GM21717 (cell line): ENCODE measurements around the gene S100A12.
"Not testable (repeated sequence)": the region's sequence is repeated elsewhere in the genome, so short reads cannot be mapped to it uniquely, and the experiment has no call there.

Source experiments
- ATAC-seq: cut with Tn5 transposase; IDR thresholded peaks from one replicate; pipeline ENCODE4 v1.9.1; 2021; ENCODE audit warnings: mild to moderate bottlenecking, moderate library complexity; ENCODE audit not compliant: unreplicated experiment

The S100A12 gene

DNA sequence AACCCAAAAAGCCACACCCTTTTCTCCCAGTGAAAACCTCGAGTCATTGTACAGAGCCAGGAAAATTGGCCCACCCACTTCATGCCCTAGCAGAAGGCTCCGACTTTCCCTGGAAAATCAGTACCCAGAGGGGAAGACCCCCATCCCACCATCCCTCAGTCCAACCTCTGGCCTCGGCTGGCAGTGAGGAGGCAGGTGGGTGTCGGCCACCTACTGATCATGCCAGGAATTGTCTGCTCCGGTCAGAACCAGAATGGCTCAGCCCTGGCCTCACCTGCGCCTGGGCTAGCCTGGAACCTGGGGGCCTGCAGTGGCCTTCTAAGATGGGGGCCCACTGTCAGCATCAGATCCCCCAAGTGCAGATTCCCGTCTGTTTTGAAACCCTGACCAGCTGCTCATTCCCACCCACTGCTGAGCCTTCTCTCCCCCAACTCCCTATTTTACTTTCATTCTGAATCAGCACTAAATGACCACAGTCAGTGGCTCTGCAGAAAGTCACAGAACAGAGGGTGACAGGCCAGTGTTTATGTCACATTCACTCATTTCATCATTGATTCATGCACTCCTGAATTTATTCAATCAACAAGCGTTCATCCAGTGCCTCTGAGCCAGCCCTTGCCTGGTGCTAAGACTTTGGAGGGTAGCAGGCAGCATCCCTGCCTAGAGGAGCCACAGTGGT is 20.8 kb downstream of the S100A12 start:
- no peak for ATAC-seq

DNA sequence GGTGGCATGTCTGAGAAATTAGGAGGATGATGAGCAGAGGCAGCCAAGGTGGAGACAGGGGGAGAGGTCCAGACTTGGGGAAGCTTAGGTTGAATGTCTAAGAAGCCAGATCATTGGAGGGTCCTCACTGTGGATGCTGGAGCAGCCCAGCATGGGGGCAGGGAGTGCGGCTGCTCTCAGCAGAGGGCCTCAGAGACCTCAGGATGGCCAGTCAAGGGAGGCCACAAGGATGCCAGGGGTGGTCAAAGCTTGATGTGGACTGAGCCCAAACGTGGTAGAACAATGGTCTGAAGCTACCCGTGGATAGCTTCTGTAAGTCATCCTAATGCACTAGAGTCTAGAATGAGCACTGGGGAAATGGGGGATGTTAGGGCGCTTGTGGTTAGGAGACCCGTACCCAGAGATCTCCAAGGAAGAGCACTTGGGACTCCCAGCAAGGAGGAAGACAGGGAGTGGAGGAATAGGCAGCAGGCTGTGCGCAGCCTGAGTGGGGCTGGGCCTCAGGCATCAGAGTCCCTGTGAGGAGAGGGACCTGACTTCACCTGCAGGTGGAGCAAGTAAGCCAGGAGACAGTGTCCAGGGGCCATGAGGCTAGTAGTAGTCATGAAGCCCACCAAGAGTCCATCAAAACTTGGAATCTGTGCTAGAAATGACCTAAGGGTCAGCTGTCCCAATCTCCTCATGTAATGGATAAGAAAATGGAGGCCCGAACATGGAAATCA is 22.0 kb downstream of the S100A12 start:
- ATAC-seq: no peak

DNA sequence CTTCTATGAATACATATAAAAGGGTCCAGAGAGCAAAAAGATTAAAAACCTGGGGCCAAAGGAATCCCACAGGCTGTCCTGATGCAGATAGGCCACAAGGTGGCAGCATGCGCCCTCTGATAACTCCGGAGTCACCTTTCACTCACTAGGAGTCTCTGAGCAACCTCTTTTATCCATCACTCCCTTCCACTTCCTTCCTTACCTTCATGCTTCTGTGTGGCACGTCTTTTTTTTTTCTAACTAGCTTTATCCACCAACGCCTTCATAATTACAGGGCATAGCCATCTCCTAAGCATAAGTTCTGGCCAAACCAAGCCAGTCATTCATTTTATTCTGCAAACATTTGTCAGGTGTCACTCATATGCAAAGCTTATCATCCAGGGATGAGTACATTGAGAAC is 22.9 kb downstream of the S100A12 start:
- no peak for ATAC-seq

DNA sequence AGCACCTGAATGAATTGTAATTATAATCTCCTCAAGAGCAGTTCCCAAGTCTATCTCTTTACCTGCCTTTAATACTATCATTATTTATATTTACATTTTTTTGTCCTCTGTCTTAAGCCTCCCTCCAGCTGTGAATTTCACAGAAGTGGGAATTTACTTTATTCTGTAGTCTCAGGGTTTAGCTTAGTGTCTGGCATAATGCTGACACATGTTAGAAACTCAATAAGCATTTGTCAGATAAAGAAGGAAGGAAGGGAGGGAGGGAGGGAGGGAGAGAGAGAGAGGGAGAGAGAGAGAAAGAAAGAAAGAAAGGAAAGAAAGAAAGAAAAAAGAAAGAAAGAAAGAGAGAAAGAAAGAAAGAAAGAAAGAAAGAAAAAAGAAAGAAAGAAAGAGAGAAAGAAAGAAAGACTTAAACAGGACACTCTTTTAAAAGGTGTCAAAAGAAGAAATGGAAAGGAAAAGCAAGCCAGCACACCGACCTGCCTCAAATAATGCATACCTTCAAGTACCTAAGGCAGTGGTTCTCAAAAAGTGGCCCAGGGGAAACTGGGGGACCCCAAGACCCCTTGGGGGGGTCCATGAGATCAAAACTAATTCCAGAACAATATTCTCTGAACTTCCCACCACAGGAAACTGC is 25.0 kb downstream of the S100A12 start:
- no peak for ATAC-seq

DNA sequence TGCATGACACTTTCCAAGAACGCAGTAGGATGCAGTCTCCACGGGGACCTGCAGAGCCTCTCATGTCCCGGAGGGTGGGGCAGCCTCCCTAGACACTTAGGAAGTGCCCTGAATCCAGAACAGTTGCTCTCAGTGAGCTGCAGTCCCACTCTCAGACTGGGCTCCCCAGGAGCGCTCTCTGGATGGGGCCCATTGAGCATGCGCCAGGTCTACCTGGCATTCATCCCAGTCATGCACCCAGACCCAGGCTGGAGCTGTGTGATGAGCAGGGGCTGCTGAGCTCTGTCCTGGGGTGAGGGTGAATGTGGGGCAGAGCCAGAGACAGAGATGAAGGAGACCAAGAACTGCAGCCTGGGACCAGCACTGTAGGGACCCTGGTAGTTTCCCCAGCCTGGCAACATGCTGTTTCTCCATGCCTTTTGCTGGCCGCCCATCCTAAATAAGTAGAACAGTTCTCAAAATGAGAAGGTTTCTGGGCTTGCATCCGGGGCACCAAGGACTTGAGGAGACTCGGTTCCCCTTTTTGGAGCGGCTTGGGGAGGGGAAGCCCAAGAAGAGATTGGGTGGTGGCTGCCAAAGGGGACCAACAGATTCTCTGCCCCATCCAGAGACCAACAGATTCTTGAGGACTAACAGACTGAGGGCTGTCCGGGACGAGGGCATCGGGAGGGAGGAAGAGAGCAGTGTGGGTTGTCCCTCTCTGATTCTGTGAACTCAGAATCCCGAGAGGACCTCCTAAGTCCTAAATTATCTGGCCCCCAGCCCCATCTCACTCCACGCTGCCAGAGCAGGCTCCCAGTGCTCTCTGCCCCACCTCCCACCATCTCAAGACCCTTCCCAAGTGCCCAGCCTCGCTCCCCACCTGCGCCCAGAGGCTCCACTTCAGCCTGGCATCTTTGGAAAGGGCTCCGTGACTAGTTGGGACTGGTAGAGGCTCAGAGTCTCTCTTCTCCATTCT is 25.8 kb downstream of the S100A12 start:
- no peak for ATAC-seq

DNA sequence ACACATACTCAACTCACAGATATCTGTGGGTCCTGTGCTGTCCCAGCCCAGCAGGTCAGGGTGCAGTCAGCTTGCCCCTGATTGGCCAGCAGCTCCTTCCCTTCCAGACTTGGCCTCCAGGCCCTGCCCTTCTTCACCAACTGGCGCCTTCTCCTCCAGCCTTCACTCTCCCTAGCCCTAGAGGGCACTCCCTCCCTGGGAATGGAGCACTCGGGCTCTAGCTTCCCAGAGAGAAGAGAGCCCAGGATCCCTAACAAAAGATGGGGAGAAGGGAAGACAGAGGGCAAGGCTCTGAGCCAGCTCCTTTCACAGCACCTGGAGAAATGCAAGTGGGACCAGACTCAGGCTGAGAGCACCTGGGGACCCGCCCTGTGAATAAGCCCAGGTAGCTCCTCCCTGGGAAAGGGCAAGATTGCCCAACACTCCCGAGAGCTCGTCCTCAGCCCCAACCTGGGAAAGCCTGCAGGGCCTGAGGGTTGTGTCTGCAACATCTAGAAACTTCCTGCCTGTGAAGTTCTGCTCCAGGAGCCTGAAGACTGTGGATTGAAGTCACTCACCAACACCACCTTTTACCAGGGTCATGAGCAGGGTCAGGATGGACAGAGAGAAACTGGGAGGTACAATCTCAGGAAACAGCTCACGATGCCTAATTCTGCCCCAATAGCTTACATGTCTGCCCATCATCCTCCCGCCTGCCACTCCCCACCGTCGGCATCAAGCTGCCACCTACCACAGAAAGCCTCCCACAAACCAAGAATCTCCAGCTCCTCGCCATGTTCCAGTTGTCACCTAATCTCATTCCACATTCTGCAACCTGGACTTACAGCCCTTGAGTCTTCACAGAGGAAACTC is 26.7 kb downstream of the S100A12 start, which contains the start of gene PGLYRP4:
TSS of gene PGLYRP4 (minus strand) at position 331 of the 852 bp plus-strand sequence. CDS start 909 bp downstream, outside the sequence.
- ATAC-seq: no peak

DNA sequence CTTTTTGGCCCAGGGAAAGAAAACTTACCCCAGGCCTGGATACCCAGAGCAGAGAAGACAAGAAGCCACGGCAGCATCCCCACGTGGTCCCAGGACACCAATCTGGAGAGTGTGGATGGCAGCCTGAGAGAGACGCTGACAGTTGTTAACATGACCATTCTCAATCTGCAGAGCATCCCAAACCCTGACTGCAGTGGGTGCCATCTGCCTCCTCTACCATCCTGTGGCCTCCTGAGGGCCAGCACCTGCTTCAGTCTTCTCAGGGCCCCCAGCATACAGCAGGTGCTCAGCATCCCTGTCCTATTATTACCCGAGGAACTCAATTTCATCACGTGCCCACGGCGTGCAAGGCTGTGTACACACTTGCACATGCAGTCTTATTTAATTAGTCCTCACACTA is 27.6 kb downstream of the S100A12 start:
- no peak for ATAC-seq

DNA sequence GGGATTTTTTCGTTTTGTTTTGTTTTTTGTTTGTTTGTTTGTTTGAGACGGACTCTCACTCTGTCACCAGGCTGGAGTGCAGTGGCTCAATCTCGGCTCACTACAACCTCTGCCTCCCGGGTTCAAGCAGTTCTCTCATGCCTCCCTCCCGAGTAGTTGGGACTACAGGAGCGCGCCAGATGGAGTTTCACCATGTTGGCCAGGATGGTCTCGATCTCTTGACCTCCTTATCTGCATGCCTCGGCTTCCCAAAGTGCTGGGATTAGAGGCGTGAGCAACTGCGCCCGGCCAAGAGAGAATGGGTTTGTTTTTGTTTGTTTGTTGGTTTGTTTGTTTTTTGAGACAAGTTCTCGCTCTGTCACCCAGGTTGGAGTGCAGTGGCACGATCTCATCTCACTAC is 28.4 kb downstream of the S100A12 start:
- ATAC-seq: not testable (repeated sequence)

DNA sequence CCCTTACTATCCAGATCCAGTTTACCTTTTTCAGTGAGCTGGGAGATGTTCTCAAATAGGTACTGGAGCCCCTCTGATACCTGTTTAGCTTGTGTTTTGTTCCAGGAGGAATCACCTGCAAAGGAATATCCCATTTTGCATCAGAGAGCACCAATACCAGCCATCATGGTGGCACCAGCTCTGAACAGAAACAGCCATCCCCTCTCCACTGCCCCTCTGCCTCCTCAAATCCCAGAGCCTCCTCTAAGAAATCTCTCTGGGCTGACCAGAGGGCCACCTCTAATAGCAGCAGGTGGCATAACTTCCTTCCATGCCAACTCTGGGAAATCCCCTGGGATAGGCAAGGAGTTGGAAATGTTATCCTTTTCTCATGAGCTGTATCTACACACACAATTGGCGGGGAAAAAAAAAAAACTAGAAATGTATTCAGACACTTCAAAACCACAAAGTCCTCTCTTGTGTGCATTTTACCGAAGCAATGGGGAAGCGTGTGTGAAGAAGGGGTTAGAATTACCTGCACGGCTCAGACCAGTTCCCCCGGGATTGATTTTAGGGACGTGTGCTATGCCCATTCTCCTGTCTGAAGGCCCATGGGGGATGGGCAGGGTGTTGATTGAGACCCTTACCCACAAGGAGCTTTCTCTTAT is 29.2 kb downstream of the S100A12 start:
- no peak for ATAC-seq

DNA sequence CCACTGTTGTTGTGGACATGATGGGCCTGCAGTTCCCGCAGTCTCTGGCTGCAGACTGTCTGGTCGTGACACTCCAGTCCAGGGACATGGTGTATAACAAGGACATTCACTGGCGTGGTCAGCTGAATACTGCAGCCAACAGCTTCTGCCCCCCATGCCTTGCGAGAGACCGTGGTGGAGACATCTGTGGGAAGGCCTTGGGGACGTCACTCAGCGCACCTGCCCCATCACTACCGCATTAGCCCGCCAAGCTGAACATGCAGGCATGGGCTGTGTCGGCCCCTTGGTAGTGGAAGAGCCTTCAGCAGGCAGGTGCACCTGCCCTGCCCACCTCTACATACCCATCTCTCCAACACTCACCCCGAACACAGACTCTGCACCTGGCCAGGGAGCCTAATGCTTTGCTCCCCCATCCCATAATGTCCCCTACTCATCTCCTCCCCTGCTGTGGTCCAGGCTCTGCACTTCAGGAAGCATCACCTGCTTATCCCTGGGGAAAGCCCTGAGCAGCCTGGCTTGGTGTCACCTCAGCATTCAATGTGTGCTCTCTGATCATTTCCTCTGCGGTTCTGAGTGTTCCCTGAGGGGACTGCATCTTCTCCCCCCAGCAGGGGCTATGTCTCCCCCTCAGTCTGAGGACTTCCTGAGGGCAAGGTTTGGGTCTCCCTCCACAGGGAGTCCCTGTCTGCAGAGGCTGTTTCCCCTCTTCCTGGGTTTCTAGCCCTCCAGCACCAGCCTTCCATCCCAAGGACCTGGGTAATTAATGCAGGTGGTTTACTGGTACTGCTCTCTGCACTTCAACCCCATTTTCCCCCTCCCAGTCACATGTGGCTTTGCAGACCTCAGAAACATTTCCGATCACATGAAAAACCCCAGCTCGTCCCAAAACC is 30.0 kb downstream of the S100A12 start:
- no peak for ATAC-seq

DNA sequence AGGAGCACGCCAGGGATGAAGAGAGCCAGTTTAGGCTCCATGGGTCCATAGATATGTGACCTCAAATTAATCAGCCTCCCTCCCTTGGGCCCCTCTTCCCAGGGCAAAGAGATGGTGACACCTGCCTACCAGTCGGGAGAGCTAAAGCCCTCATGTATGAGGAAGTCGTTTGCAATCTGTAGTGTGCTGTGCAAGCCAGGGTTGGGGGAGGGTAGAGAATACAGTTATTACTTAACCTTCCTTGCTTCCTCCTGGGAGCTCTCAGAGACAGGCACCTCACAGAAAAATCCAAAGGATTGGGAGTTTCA is 30.7 kb downstream of the S100A12 start:
- no peak for ATAC-seq

DNA sequence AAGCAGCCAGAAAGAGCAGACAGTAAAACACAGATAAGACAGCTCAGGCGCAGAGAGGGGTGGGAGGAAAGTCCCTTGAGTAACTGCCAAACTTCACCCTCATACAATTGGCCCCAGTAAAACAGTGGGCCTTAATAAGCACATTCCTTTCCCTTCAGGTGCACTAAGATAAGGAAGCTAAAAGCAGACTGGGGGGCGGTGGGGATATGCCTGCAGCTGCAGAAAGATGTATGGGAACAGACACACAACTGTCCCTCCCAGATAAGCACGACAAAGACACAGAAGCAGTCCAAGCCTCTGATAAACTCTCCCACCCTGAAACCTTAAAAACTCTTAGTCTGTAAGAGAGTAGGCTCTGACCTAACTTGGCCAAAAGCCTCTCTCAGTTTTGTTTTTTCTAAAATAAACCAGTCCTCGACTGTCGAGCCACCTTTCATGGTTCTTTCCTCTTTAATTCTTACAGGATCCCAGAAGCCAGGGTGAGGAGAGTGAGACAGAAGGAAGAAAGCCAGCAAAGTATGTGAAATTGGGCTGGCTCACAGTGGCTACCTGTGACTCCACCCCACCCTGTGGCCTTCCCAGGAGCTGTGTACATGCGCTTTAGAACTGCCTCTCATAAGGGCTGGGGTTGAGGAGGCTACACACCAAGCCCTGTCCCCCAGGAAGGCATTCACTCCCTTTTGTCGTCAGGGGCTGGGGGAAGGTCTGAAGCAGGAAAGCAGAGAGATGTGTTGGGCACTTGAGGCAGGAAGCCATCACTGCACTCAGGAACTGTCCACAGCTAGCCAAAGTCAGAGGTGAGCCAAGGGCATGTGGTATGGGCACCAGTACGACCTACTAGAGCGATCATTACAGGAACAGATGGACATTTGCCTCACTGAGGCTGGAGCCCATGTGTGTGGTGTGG is 31.4 kb downstream of the S100A12 start:
- ATAC-seq: no peak

DNA sequence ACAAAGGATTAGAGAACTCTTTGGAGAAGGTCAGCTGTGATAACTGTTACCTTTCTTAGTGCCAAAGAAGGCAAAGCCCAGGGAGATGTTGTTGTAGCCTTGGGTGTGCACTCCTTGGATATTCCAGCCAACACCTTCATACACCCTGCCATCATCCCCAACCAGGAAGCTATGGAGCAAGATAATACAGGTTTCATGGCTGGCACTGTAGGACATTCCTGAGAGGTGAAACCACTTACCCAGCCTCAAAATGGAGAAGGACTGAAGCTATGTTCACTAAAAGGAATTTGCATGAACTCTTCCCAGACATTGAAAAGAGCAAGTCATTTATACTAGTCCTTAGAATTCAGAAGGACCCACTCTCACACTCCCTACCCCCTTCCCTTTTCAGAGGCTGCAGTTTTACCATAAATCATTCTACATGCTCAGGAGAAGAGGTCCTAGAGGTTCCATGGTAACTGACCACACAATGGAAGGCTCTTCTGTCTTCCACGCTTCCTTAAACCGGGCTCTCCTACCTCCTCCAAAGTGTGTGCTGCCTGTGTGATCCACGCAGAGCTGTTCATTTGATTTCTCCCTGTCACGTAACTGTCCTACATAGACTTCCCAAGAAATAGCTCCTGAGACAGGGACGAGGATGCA is 32.3 kb downstream of the S100A12 start:
- ATAC-seq: no peak

DNA sequence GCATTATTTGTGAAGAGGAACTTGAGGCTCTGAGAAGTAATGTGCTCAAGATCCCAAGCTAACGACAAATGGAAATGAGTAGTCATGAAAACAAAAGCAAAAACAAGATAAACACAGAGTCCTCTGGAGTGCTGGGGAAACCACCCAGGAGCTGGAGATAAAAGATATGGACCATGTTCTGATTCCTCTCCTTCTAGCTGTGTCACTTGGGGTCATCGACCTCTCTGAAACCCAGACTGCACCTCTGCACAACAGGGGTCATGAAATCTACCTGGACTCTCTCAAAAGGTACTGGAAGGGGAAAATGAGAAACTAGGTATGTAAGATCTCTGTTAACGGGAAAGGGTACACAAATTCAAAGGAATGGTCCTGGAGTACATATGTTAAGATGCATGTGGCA is 33.2 kb downstream of the S100A12 start:
- ATAC-seq: no peak

DNA sequence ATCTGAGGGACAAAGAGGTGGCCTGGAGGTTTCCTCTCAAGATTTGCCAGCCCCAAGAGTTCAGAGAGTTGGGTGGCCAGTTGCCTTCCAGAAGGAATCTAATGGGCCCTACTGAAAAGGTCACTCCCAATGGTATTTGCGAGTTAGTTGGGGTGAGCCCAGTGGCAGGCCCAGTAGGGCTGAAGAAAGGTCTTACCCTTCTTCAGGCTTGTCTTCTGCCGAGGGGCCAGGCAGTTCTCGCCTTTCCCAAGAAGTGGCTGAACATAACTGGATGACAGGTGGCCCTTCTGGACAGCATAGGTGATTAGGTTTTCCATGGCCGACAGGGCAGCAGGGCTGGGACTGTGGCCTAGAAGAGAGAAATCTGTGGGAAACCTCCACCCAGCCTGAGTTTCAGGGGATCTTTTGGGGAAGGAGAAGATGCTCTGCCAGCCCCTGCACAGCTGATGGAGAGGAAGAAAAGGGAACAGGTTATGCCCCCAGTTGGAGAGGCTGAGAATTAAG is 33.9 kb downstream of the S100A12 start:
- ATAC-seq: no peak

DNA sequence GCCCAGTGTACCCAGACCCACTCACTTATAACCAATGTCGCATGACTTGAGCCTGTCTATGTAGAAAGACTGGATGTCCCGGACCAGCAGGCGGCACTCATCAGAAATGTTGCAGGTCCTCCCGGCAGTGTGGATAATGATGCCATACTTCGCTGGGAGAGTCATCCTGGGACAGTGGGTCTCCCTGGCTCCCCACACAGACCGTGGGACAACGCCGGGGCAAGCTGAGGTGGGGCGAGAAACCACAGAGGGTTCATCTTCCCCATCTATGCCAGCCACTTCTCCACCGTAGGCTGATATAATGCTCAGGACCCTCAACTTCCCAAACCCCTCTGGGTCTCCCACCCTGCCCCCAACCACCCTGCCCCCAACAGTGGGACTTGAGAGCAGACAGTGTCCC is 35.1 kb downstream of the S100A12 start:
- no peak for ATAC-seq

DNA sequence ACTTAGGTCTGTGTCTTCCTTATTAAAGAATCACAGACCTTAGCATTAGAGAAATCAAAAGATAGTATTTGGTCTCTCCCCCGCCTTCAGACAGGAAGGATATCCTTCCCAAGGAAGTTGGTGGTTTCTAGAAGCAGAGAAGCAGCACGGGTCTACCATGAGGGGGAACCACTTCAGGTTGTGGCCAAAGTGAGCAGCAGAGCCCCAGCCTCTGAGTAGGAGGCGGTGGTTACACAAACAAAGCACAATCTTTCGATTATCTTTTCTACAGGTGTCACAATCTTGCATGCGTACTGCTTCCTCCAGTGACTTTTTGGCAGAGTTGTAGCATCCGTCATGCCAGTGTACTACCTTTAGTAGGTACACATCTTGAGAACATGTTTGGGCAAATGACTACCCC is 35.6 kb downstream of the S100A12 start:
- ATAC-seq: no peak
